Measurements from ENCODE around the gene CD27.

Gene CD27

GRCh38 chr12:6434205-6435140, 10.3 kb upstream of the CD27 start:
- no peak for DNase-seq

DNA sequence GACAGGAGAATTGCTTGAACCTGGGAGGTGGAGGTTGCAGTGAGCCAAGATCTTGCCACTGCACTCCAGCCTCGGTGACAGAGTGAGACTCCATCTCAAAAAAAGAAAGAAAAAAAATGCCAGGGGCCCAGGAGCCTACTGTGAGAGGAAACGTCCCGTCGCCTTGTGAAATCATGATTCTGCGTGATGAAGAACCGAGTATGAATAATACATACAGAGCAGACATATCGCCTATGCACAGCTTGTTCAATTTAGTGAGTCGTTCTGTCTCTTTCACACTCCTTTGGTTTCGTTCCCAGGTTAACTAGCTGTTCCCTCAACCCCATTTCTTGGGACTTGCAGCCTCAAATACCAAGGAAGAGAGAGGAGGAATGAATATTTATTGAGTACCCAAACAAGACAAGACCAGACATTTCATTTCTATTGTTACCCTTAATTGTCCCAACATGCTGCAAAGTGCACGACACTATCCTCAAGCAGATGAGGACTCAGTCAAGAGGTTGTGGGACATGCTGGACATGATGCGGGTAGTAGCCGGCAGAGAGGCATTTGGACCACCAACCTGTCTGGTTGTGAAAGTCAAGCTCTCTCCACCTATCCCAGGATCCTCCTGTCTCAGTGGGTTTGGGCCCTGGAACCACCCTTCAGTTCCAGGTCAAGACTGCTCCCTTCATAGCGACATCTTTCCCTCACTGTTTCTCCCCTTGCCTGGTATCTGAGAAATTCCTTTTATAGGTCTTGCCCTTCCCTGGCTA, 8.6 kb upstream of the CD27 start:
- DNase-seq = no peak

GRCh38 chr12:6437586-6437985, 7.2 kb upstream of the CD27 start:
- no peak for DNase-seq

GRCh38 chr12:6438345-6438744, 6.4 kb upstream of the CD27 start:
- no peak for DNase-seq

GRCh38 chr12:6440391-6440790, 4.4 kb upstream of the CD27 start:
- DNase-seq = no peak

DNA sequence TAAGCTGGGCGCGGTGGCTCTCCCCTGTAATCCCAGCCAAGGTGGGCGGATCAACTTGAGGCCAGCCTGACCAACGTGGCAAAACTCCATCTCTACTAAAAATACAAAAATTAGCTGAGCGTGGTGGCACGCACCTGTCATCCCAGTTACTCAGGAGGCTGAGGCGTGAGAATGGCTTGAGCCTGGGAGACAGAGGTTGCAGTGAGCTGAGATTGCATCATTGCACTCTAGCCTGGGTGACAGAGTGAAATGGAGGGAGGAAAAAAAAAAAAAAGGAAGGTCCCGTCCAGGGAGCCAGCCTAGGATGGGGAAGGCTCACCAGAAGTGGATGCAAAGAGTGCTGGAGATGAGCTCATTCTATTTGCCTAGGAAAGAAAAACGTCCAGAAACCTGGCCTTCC, 1.9 kb upstream of the CD27 start:
- no peak for DNase-seq

DNA sequence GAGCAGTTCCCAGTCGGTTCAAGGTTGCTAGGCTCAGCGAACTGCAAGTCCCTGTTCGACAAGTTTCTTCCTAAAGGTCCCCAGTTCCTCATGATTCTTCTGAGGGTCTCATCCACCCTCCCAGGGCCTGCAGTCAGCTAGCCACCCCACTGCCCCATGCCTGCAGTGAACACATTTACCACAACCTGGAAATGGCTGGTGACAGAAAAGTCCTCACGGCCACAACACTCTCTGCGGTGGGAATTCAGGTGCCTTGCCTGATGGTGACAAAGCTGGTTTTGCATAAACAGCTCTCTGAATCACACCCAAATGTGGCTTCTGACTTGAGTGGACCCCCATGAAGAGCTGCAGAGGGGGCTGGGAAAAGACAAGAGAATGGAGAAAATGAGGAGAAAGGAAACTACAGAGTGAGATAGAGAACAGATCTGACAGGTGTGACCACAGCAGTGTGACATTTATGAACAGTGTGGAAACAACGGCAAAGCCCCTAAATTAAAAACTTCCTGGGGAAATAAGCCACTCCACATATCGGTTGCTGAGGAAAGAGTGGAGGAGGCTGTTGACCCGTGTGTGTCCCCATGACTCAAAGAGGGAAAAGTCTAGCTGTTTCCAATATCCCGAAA, 1.3 kb upstream of the CD27 start:
- no peak for DNase-seq

GRCh38 chr12:6444031-6444430, 724 bp upstream of the CD27 start:
- no peak for DNase-seq

- no peak for DNase-seq
These were observed 5.5 kb downstream of the CD27 start for GRCh38 chr12:6450091-6450868.

DNA sequence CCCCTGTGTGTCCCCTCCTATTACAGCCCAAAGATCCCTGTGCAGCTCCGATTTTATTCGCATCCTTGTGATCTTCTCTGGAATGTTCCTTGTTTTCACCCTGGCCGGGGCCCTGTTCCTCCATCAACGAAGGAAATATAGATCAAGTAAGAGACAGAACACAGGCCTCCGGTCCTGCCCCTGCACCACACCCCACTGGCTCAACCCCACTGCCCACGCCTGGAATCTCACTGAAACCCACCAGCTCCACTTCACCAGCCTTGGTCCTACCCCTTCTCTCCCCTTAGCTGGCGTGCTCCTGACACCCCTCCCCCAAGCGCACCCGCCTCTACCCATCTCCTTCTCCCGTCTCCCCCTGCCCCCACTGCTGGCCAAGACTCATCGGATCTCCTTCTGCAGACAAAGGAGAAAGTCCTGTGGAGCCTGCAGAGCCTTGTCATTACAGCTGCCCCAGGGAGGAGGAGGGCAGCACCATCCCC, 6.2 kb downstream of the CD27 start:
- no peak for DNase-seq

DNA sequence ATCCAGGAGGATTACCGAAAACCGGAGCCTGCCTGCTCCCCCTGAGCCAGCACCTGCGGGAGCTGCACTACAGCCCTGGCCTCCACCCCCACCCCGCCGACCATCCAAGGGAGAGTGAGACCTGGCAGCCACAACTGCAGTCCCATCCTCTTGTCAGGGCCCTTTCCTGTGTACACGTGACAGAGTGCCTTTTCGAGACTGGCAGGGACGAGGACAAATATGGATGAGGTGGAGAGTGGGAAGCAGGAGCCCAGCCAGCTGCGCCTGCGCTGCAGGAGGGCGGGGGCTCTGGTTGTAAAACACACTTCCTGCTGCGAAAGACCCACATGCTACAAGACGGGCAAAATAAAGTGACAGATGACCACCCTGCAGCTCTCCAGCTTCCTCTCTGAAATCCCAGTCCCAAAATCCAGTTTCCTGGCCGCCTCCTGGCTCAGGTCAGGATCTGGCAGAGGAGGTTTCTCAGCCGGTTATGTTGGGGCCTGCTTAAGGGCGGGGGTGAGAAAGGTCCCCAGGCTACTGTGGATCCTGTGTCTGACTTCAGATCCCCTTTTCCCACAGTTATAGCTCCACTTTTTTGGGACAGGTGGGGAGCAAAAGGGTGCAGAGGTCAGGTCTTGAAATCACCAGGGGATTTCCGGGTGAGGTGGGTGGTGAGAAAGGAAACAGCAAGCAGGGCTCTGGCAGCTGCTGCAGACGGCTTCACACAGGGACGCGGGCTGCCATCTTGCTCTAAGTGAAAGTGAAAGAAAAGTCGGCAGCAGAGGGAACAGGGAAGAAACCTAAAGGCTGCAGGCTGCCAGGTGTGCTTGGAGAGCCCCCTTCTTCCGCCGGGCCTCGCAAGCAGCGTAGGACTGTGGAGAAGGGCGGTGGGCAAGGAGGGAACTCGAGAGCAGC, 6.8 kb downstream of the CD27 start, which contains the start of gene TAPBPL:
Gene TAPBPL, plus strand, starts transcription at position 695 of the 897 bp plus-strand sequence. CDS start 207 bp downstream, outside the sequence.
- peak; percentile 66 for DNase-seq

GRCh38 chr12:6452245-6452943, 7.6 kb downstream of the CD27 start:
- no peak for DNase-seq

- DNase-seq = no peak
These were observed 8.3 kb downstream of the CD27 start for GRCh38 chr12:6452944-6453630.

- no peak for DNase-seq
These were observed 12.6 kb downstream of the CD27 start for GRCh38 chr12:6457220-6457945.

DNA sequence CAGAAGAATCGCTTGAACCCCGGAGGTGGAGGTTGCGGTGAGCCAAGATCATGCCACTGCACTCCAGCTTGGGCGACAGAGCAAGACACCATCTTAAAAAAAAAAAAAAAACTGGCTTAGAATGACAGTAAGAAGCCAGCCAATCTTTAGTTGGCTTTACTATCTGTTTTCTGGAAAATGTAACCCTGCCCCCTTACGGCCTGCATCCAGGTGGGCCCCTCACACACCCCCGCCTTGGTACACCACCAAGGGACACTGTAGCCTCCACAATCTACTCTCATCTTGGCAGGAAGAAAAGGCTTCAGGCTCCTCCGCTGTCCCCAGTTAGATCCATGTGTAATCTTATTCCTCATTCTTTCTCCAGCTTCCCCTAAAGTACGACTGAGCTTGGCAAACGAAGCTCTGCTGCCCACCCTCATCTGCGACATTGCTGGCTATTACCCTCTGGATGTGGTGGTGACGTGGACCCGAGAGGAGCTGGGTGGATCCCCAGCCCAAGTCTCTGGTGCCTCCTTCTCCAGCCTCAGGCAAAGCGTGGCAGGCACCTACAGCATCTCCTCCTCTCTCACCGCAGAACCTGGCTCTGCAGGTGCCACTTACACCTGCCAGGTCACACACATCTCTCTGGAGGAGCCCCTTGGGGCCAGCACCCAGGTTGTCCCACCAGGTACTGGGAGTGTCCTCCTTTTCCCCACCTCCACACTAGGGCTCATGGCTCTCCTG, 13.7 kb downstream of the CD27 start:
- DNase-seq = no peak

DNA sequence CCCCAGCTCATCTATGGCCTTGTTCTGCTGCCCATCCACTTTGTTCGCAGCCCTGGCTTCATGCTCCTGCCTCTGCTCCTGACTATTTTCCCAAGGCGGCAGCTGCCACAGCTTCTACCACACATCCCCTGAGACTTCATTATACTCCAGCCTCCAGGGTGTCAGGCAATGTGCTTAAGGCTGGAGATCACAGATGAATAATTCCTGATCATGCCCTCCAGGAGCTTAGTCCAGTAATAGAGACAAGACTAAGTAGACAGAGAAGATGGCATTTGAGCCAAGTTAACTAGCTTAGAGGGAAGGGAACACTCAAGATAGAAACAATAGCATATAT, 14.2 kb downstream of the CD27 start:
- no peak for DNase-seq

DNA sequence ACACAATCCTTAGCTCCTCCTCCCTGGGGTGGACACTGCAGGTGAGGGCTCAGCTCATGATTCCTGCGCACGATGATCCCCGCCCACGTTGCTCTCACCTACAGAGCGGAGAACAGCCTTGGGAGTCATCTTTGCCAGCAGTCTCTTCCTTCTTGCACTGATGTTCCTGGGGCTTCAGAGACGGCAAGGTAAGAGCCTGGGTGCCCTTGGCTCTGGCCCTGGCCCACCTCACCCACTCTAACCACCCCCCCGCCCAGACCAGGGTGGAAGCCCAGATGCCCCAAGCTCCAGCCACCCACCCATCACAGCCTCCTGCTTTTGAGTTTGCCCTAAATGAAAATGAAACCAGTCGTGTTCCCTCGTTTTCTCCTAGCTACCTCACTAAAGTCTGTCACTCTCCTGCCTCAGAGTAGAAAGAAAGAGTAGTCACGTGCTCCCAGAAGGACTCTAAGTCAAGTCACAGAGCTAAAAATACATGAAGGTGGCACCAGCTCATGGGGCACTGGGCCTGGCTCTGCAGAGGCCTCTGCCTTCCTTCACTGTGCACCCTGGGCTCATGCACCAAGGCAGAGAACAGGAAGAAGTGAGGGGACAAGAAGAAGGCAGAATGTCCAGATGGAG, 16.1 kb downstream of the CD27 start:
- no peak for DNase-seq

Measured in T-helper 9 cell (primary cell).